Transverse colon (tissue), 4 donors: ENCODE results near the gene PNPLA2. TPM values are rescaled to one million over a fixed set of nuclear protein-coding genes. Genes with fewer than 3 reads are reported as not detected.

Experiments used
- DNase-seq: peaks from one replicate; pipeline ENCODE4 v3.0.0-alpha.2; 2019
- H3K27ac ChIP-seq, 4 donors: fragments of 200-600 bp; sonication (generic); 2 replicates each; pipeline ENCODE4 v1.5.1; 2016 to 2018; ENCODE audit warnings: inconsistent platforms in 4 of 4
- H3K27me3 ChIP-seq: fragments of 200-600 bp; sonication (generic); 2 replicates; pipeline ENCODE4 v1.5.1; 2017; ENCODE audit warnings: inconsistent platforms
- H3K36me3 ChIP-seq, 4 donors: fragments of 200-600 bp; sonication (generic); 2 replicates each; pipeline ENCODE4 v1.5.1; 2017 to 2019; ENCODE audit warnings: inconsistent platforms in 4 of 4
- H3K4me1 ChIP-seq, 4 donors: fragments of 200-600 bp; sonication (generic); 2 replicates each; pipeline ENCODE4 v1.5.1; 2017 to 2020; ENCODE audit warnings: inconsistent platforms in 4 of 4
- H3K4me3 ChIP-seq, 4 donors: fragments of 200-600 bp; sonication (generic); 1 replicate in 1 of 4; 2 replicates in 3 of 4; pipeline versions ENCODE4 v1.5.1 to v1.6.1; 2017 to 2019; ENCODE audit warnings: inconsistent platforms in 4 of 4
- H3K9me3 ChIP-seq, 2 donors: fragments of 200-600 bp; sonication (generic); 2 replicates each; pipeline ENCODE4 v1.5.1; 2017 to 2019; ENCODE audit warnings: inconsistent platforms in 2 of 2
- CTCF ChIP-seq, 5 experiments: fragments of 200-600 bp in 3 of 5; fragments of 450-650 bp in 2 of 5; sonication (generic) in 3 of 5; IDR thresholded peaks; 1 replicate in 2 of 5; 2 replicates in 3 of 5; pipeline ENCODE4 v1.5.1; 2016 to 2017; ENCODE audit warnings: antibody characterized with exemption in 5 of 5, inconsistent platforms in 3 of 5, mild to moderate bottlenecking in 2 of 5, moderate library complexity in 1 of 5
- EP300 ChIP-seq: sonication (generic); formaldehyde crosslinking; IDR thresholded peaks from one replicate; pipeline ENCODE4 v1.6.1; 2017; ENCODE audit warnings: antibody characterized with exemption, low read depth
- POLR2A ChIP-seq: fragments of 450-650 bp; IDR thresholded peaks from one replicate; pipeline ENCODE4 v1.6.1; 2016; ENCODE audit warnings: antibody characterized with exemption, mild to moderate bottlenecking, moderate library complexity
- POLR2AphosphoS5 ChIP-seq, 3 donors: sonication (generic); formaldehyde crosslinking; IDR thresholded peaks; one replicate each; pipeline ENCODE4 v1.6.1; 2016; ENCODE audit warnings: antibody characterized with exemption in 3 of 3
- WGBS, 2 donors: methylation state at CpG; one replicate each; pipeline ENCODE4 v1.1.5; 2018; ENCODE audit warnings: low coverage in 1 of 2; 5-methylcytosine and 5-hydroxymethylcytosine counted together
- in situ Hi-C, 4 donors: fragments of 200-750 bp; cut with MboI; loops; one replicate each; pipeline versions ENCODE4 v1.15.0 to v1.15.1; 2017; ENCODE audit warnings: low sequenced_read_pairs in 3 of 4, low pct_ligation_motif_present in 1 of 4, low pct_unique_long_range_greater_than_20kb in 1 of 4
- intact Hi-C: fragments of 100-400 bp; cut with DNase I; formaldehyde crosslinking; loops from one replicate; pipeline ENCODE4 v1.15.1; 2023; ENCODE audit warnings: low total_unique reads
- total RNA-seq, 4 donors: library from RNA; depleted of rRNA; stranded (reverse); fragments of >200 nt; gene quantifications; one replicate each; pipeline ENCODE4 v1.1.0, GENCODE V29; 2016

PNPLA2 gene
- total RNA-seq, 4 donors from 2014 or later: 61.7 to 821 (median 134) TPM

- intact Hi-C loops: no loop called here
- Histone ChIP-seq H3K4me3 (peak within 1 kb of the TSS; percentile 59 to 75 (median 72)), H3K4me1 (peaks cover 16 to 35% (median 30%) of the 10 kb centered on the region in 4 donors), H3K36me3 (no peaks in the 10 kb centered on the region), H3K9me3 (no peaks in the 10 kb centered on the region), H3K27ac (peak within 1 kb of the TSS; percentile 81 to 94 (median 88)), H3K27me3 (no peaks in the 10 kb centered on the region)
- DNase-seq: peak; percentile 83
- in situ Hi-C loops: no loop called here
- WGBS, 2 donors: 12% methylated on average over 11 of the region's 69 CpGs; no CpG with 5 or more reads in 1 of the 2 donors
- TF ChIP-seq POLR2AphosphoS5 (IDR thresholded peaks at IDR 0.05) (no peak), CTCF (IDR thresholded peaks at IDR 0.05) (peak; percentile 72 to 94 (median 87))
Measured at GRCh38 chr11:798093-798713, 20.5 kb upstream of the PNPLA2 start, which contains the start of gene SLC25A22. Gene SLC25A22 (minus strand): TSS chr11:798281. CDS start chr11:795006, 3,275 bp downstream.

GRCh38 chr11:799641-800316 lies 18.9 kb upstream of the PNPLA2 start:
- no peak for DNase-seq
- no peaks in the 10 kb centered on the region for H3K27me3 ChIP-seq
- no peaks in the 10 kb centered on the region for H3K9me3 ChIP-seq
- H3K27ac ChIP-seq: no peak overlapping the region
- intact Hi-C loops (no loop called here), in situ Hi-C loops (no loop called here)
- H3K4me1 ChIP-seq: peaks cover 29 to 47% (median 39%) of the 10 kb centered on the region in 4 donors
- 94% methylated on average over 28 of the region's 32 CpGs; no CpG with 5 or more reads in 1 of the 2 donors for WGBS, 2 donors
- H3K4me3 ChIP-seq: no peak overlapping the region
- TF ChIP-seq EP300: no peak
- no peak for TF ChIP-seq POLR2AphosphoS5 (IDR thresholded peaks at IDR 0.05)
- TF ChIP-seq CTCF (IDR thresholded peaks at IDR 0.05): no peak
- TF ChIP-seq POLR2A: no peak
- no peaks in the 10 kb centered on the region for H3K36me3 ChIP-seq

- Histone ChIP-seq H3K9me3 (no peaks in the 10 kb centered on the region), H3K27ac (no peak overlapping the region), H3K27me3 (no peaks in the 10 kb centered on the region), H3K4me3 (no peak overlapping the region), H3K36me3 (no peaks in the 10 kb centered on the region), H3K4me1 (peaks cover 26 to 44% (median 34%) of the 10 kb centered on the region in 4 donors)
- TF ChIP-seq POLR2A: no peak
- TF ChIP-seq EP300: no peak
- TF ChIP-seq CTCF (IDR thresholded peaks at IDR 0.05): no peak
- no peak for TF ChIP-seq POLR2AphosphoS5 (IDR thresholded peaks at IDR 0.05)
- DNase-seq: no peak
- 93% methylated on average over 26 of the region's 30 CpGs; no CpG with 5 or more reads in 1 of the 2 donors for WGBS, 2 donors
- intact Hi-C loops (no loop called here), in situ Hi-C loops (no loop called here)
Measured at GRCh38 chr11:800473-800872, 18.2 kb upstream of the PNPLA2 start.

GRCh38 chr11:801097-801780 lies 17.5 kb upstream of the PNPLA2 start:
- WGBS, 2 donors: 88% methylated on average over 18 of the region's 20 CpGs; no CpG with 5 or more reads in 1 of the 2 donors
- no peaks in the 10 kb centered on the region for H3K9me3 ChIP-seq
- H3K27me3 ChIP-seq: no peaks in the 10 kb centered on the region
- H3K36me3 ChIP-seq: no peaks in the 10 kb centered on the region
- H3K4me1 ChIP-seq: peaks cover 21 to 38% (median 30%) of the 10 kb centered on the region in 4 donors
- in situ Hi-C loops: no loop called here
- H3K27ac ChIP-seq: no peak overlapping the region
- TF ChIP-seq POLR2AphosphoS5 (IDR thresholded peaks at IDR 0.05) (no peak), EP300 (no peak), CTCF (IDR thresholded peaks at IDR 0.05) (no peak), POLR2A (no peak)
- intact Hi-C loops: no loop called here
- no peak overlapping the region for H3K4me3 ChIP-seq
- no peak for DNase-seq
